Activated naive CD4-positive, alpha-beta T cell (primary cell): Measurements from ENCODE around the gene GPRC5D.

Experiments used
- DNase-seq, 4 experiments: peaks; one replicate each; lab custom pipeline; 2025; lab: John Stamatoyannopoulos, UW

GPRC5D gene

DNA sequence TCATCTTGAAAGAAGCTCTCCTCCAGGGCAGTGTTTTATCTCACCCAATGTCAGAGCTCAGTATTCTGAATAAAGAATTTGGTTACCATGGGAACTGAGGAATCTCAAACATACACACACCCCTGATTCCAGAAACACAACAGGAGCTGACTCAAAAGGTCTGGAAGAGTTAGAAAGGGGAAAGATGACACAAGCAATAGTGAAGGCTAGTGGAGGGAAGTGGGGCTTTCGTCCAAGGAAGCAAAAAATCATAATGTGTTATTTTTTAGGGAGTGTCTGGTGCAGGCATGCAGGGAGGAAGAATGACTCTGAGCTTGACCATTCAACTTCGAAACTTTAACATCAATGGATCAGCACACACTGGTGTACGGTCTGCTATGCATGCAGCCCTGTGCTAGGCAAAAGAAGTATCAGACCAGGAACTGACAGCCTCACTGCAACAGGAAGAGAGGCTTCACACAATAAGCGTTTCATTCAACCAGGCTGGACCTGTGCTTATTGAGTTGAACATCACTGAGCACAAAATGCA, 27.8 kb upstream of the GPRC5D start:
- DNase-seq, result no peak

DNA sequence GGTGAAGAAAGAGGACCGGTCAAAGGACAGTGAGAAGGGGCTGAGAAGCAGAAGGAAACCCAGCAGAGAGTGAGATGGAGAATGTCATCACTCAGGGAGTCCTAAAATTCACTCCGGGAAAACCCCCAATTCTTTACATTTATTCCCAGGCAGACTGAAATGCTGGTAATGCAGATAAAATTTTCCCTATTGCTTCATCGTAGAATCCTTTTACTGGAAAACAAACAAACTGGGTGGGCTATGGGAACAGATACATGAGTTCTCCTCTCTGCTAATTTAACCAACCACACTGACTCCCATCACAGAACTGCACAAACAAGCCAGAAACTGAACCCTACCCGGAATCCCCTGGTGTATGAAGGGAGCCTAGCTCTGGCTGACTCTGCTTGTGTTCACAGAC, 27.2 kb upstream of the GPRC5D start:
- DNase-seq, result no peak

DNA sequence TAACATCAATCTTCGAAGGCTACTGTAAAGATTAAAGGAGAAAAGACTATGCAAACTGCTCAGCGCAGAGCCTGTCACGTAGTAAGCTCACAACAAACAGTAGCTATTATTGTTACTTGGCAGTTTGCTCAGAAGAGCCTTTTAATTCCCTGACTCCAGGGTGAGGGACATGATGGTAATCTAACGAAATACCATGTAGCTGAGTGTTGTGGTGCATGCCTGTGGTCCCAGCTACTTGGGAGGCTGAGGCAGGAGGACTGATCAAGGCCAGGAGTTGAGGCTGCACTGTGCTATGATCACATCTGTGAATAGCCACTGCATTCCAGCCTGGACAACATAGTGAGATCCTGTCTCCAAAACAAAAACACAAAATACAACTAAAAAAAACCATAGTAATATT, 25.3 kb upstream of the GPRC5D start:
- no peak for DNase-seq

DNA sequence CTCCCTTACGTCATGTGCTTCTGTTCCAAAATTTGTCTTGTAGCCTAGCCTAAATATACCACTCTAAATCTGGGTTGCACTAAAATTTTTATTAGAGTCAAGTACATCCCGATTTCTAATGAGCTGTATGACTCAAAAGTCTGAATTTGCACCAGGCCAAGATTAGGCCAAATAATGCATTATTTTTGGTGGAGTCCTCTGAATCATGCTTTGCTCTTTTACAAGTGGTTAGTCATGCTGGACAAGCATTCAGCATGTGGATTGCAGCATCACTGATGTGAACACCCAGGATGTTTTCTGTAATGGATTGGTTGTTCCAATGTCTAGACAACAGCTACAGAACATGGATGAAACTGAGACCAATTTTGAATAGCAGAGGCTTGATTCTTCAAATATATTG, 24.4 kb upstream of the GPRC5D start:
- DNase-seq, result no peak

DNA sequence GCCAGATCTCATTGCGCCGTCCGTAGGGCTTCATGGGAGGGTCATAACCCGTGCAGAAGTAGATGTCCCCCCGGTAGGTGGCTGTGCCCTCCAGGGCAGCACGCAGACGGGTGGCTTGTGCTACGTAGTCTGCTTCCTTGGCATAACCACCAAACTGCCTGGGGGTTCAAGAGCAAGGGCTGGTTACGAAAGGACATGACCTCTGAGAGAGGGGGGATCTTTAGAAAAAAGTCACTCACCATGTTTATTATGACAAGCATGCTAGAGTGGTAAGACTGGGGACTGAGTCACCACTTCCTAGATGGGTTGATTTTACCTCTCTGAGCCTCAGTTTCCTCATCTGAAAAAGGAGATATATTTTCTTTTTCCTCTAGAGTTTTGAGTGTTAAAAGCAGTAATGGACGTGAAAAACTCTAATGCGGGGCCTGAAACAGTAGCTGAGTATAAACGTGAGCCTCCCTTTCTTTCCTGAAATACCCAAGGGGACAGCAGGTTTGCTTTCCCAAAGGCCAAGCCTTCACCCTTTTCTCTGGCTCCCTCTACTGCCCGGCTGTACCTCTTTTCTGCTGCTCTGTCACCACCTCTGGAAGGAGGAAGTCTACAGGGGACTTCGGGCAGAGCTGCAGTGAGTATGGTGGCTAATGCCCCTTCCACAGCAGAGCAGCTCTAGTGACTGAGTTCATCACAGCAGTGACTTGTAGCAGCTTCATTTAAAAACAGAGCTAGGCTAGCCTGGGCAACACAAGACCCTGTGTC, 23.5 kb upstream of the GPRC5D start:
- DNase-seq, result no peak

DNA sequence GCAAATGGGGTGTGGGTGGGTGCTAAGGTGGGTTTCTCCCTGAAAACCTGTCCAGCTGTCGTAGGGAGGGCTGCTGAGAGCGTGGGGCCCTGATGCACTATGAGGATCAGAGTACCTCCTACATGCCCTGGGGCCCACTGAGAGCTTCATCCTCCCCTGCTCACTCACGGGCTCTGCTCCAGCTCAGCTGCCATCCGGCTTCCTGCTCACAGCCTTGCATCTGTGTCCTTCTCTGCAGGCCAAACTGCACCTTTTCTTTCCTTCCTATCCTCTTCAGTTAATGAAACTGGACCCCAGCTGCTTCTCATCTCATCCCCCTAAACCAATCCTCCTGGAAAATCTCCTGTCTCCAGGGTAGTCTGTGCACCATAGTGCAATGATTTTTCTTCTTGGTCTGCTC, 22.2 kb upstream of the GPRC5D start:
- DNase-seq, result no peak

DNA sequence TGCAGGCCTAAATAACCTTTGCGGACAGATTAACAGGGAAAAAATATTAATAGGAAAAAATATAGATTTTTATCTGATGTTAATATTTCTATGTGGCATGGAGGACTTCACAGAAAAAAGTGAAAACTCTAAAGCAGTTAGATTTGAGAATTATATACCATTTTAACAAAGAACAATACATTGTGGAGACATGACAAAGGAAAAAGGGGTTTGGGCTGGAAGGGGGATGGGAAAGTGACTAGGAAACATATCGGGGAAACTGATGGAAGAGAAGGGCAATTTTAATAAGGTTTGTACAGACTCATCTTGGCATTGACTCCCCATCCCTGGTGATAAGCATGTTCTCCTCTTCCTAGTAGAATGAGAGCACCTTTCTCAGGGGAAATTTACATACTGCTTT, 21.0 kb upstream of the GPRC5D start:
- DNase-seq, result no peak

DNA sequence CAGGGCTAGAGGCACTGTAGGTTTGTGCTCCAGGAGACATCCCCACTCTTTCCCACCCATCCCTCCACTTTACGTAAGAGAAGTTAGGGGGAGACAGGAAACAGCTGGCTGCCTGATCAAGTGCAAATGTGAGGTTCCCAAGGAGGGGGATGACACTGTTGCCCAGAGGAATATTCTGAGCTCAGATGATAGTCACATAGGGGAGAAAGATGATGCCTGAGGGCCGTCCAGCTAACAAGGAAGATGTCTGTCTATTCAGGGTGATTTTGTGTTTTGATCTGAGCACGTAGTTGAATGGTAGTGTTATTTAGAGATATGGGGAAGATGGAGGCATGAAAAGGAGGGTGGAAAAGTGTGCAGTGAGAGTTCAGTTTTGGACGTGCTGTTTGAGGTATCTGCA, 13.9 kb upstream of the GPRC5D start:
- DNase-seq, result no peak

DNA sequence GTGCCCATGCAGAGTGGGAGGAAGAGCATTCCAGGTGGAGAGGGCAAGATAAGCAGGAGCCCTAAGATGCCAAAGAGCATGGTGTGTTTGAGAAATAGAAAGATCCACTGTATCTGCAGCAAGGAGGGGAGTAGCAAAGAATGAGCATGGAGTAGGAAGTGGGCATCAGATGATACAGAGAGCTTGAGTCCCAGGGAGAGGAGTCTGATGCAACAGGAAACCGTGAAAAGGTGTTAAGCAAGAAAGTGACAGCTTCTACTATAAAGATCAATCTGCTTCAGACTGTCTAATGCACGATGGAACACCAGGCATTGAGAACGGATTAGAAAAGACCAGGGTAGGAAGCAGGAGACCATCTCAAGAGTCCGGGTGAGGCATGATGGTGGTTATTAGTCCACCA, 12.3 kb upstream of the GPRC5D start:
- no peak for DNase-seq

DNA sequence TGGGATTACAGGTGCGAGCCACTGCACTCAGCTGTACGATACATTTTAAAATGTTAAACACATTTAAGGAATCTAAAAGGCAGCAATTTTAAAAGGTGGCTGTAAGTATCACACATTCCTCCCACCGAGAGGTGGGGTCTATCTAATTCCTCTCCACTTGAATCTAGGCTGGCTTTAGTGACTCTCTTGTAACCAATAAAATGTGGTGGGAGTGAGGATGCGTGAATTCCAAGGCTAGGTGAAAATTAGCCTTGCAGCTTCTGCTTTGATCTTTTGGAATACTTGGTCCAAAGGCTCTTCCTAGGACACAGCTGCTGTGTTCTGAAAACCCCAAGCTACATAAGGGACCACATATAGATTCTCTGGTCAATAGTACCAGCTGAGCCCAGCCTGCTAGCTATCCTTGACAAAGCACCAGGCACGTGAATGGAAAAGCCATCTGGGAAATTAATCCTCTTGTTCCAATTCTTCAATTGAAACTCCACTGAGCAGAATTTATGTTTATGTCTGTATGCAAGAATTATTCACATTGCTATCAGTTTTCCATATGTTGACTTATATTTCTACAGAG, 8.8 kb upstream of the GPRC5D start:
- DNase-seq, result no peak

DNA sequence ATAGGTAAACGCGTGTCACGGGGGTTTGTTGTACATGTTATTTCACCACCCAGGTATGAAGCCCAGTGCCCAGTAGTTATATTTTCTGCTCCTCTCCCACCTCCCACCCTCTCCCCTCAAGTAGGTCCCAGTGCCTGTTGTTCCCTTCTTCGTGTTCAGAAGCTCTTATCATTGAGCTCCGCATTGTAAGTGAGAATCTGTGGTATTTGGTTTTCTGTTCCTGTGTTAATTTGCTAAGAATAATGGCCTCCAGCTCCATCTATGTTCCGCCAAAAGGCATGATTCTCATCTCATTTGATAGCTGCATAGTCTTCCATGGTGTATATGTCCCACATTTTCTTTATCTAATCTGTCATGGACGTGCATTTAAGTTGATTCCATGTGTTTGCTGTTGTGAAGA, 6.9 kb upstream of the GPRC5D start:
- DNase-seq, result no peak

DNA sequence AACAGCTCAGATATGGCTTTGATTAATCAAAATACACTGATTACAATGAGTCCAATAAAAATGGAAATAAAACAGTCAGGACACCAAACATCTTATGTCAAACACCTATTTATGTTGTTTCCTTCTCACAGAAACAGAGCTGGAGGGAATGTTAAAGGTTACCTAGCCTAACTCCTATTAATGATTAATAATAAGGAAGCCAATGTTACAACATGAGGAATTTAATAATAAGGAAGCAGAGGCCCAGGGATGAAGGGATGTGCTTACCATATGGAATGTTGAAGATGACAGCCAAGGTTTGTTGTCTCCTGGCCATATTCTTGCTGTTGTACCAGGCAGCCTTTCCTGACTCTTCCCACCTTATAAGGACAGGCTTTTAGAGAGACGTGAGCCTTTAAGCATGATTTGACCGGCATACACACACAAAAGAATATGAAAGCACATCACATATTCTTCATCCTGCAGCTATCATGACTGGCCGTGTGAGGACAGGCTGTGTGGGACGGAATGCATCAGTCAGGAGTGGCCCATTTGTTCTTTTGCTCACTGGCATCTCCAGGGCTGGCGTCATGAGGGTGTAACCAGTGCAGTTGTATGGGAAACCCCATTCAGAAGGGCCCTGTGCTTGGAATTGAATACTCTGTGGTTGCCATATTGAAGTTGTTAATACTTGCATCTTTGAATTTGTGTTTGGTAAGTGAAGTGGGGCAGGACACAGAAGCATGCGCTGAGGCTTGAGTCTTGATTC, 3.1 kb upstream of the GPRC5D start:
- no peak for DNase-seq

DNA sequence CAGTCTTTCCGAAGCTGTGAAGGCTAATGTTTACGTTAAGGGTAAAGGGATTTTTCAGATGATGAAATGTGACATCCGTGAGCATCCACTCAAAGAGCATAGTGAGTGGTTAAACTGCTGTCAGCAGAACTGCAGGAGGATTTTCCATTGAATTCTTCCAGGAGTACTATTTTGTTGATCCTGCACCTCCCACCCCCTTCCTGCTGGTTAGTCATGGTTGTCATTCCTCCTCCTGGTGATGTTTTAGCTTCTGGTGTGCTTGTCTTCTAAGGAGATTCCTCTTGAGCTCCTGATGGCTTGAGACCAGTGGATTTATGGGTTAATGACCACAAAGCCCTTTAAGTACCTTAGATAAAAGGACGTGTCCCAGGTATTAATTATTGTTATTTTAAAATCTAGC, 2.4 kb upstream of the GPRC5D start:
- no peak for DNase-seq

DNA sequence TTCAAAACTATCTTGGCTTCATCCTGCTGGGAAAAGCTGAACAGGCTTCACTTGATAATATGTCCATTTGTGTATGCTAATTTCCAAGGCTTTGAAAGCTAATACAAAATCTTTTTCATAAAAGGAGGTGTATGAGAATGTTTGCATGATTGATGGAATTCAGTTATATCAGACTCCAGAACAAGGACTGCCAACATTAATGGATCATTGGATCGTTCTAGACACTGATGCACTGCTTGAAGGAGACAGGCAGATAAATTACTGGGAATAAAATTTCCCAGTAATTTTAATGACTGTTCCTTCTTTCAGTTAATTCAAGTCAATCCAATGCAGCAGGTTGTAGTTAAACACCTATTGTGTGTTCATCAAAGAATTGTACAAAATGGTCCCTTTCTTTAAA, 466 bp downstream of the GPRC5D start:
- no peak for DNase-seq

DNA sequence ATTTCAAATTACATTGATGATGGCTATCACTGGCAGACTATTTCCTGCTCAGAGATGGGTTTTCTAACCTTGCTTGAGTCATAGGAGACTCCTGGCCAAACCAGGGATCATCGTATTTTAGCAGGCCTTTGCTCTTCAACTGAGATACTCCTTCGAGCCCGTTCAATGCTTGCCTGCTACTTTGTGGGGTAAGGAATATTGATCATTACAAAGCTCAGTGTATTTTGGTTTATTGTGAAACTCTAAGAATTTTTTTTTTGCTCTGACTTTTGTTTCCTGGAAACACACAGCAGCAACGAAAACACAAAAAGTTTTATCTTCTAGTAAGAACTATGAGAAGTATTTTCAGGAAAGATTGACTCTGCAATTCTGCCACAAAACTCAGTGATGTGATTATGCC, 4.1 kb downstream of the GPRC5D start:
- DNase-seq, result no peak

DNA sequence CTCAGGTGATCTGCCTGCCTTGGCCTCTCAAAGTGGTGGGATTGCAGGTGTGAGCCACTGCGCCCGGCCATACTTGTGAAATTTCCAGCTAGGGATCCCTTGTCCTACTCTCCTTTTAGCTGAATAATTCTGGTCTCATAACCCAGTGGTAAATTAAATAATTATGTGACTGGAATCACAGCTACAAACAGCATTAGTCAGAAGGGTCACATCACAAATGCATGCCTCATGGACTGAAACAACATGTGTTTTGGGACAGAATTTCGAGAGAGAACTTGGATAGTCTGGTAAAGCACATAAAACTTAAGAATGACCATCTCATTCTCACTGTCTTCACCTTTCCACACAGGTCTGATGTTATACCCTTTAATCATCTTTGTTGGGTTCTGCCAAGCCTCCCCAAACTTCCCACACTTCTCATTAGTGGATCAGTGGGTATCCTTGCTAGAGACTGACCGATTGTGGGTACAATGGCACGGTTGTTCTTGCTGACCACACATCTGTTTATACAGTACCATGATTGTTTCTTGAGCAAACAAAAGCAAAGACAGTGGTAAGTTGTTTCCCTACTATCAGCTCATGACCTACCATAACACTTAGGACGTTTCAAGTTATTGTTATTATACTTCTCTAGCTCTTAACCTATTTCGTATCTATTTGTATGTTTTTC, 5.1 kb downstream of the GPRC5D start:
- no peak for DNase-seq

DNA sequence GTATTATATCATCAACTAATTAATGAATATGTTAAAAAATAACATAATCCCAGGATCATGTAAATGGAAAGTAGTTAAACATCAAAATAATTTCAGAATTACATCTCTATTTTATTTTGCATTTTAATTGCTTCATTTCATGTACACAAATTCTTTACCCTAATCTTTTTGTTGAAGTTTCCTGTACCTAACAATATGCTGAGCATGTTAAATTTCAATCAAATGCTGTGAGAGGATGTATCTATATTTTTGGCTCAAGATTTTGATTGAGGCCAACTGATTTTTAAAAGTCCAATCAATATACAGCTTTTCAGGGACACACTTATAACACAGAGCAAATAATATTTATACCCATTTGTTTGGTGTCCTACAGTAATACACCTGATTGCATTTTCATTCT, 6.4 kb downstream of the GPRC5D start:
- DNase-seq, result no peak

DNA sequence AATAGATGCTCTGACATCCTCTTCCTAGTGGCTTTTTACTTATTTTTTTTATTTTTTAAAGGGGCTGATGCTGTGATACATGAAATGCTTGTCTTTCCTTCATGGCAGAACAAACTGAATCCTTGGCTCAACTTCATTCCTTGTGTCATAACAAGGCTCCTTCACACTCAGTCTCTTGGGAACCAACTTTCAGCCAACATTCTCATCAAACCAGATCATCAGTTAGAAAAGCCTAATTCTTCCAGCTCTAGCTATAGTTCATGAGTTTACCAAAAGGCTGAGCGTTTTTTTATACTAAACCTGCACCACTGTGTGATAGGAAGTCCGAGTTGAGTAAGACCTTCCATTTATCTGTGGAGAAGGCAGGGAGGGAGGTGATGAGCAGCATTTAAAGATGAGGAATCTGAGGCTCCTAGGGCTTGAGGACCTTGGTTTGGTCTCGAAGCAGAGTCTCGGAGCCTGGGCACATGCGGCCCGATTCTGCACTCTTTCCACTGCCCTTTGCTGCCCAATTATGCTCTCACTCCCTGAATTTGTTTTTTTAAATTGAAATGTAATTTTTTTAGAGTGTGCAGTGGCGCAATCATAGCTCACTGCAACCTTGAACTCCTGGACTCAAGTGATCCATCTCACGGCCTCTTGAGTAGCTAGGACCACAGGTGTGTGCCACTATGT, 8.2 kb downstream of the GPRC5D start:
- no peak for DNase-seq

DNA sequence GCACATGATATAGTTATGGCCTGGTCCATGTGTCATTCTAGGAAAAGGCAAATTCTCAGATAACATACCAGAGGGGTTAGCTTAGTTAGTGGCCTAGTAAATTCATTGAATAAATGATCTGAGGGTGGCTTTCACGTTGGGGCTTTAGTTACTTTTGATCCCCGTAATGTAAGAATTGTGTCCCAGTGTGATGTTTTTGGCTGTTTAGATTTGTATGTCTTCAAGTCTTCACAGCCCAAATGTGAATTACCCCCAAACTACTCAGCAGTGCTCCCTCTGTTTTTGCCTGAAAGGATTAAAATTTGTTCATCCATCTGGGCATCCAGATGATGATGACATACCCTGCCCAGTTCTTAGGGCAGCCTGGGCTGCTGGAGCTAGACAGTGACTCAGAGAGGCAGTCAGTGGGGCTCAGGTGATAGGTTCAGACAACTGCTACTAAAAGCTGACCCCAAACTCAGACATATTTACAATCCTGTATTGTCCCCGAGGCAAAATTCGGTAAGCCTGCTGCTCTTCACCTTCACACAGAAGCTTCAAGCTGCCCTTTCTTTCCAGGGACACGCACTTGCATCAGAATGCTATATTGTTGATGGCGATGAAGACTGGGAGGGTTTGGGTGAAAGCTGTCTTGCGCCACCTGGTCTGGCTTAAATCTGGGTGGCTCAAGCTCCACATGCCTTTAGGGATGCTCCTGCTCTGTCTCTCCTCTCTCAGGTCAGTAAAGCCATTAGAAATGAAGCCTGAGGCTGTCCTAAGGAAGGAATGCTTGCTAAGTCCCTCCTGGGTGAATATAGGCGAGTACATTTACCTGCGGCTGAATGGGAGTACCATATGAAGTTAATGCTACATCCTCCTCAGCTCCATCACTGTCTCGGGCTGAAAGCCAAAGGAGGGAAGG, 10.3 kb downstream of the GPRC5D start:
- no peak for DNase-seq

DNA sequence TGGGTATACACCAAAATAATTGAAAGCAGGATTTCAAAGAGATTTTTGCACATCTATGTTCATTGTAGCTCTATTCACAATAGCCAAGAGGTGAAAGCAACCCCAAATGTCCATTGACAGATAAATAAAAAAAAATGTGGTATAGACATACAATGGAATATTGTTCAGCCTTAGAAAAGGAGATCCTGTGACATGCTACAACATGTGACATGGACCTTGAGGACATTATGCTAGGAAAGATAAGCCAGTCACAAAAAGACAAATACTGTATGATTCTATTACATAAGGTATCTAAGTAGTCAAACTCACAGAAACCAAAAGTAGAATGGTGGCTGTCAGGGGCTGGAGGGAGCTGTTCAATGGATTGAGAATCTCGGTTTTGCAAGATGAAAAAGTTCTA, 12.1 kb downstream of the GPRC5D start:
- DNase-seq, result no peak

DNA sequence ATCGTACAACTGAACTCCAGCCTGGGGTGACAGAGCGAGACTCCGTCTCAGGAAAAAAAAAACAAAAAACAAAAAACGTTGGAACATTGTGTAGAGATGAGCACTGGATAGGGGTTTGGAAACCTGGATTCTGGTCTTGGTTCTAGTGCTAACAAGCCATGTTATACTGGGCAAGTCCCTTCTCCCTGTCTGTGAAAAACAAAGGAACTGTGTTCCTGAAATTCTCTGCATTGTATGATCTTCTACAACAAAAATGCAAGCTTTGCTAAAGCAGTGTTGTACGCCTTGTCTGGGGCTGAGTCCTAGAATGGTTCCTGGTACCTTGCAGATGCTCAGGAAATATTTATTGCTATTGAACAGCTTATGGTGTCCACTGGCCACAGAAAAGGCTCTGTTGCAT, 13.4 kb downstream of the GPRC5D start:
- DNase-seq, result no peak
